ENCODE results near the gene SMARCA4.

DNA sequence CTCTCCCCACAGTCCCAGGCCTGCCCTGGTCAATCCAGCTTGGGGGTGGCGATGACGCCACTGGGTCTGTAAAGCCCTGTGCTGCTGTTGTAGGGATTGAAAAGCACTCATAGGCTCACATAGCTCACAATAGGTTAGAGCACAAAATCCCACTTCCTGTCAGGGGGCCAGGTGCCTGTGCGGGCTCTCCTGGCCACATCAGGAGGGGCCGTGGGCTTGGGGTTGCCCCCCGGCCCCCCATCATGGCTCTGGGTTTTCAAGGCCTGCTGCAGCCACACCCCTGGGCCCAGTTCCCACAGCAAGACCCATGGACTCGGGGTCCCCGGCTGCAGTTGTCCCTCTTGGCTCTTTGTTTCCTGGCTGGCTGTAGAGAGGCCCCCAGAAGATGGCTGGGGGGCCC lies 62.9 kb downstream of the SMARCA4 start:
- TF ChIP-seq, protein P1, sequence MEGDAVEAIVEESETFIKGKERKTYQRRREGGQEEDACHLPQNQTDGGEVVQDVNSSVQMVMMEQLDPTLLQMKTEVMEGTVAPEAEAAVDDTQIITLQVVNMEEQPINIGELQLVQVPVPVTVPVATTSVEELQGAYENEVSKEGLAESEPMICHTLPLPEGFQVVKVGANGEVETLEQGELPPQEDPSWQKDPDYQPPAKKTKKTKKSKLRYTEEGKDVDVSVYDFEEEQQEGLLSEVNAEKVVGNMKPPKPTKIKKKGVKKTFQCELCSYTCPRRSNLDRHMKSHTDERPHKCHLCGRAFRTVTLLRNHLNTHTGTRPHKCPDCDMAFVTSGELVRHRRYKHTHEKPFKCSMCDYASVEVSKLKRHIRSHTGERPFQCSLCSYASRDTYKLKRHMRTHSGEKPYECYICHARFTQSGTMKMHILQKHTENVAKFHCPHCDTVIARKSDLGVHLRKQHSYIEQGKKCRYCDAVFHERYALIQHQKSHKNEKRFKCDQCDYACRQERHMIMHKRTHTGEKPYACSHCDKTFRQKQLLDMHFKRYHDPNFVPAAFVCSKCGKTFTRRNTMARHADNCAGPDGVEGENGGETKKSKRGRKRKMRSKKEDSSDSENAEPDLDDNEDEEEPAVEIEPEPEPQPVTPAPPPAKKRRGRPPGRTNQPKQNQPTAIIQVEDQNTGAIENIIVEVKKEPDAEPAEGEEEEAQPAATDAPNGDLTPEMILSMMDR (IDR thresholded peaks at IDR 0.05), result no peak
- TF ChIP-seq, protein P2, sequence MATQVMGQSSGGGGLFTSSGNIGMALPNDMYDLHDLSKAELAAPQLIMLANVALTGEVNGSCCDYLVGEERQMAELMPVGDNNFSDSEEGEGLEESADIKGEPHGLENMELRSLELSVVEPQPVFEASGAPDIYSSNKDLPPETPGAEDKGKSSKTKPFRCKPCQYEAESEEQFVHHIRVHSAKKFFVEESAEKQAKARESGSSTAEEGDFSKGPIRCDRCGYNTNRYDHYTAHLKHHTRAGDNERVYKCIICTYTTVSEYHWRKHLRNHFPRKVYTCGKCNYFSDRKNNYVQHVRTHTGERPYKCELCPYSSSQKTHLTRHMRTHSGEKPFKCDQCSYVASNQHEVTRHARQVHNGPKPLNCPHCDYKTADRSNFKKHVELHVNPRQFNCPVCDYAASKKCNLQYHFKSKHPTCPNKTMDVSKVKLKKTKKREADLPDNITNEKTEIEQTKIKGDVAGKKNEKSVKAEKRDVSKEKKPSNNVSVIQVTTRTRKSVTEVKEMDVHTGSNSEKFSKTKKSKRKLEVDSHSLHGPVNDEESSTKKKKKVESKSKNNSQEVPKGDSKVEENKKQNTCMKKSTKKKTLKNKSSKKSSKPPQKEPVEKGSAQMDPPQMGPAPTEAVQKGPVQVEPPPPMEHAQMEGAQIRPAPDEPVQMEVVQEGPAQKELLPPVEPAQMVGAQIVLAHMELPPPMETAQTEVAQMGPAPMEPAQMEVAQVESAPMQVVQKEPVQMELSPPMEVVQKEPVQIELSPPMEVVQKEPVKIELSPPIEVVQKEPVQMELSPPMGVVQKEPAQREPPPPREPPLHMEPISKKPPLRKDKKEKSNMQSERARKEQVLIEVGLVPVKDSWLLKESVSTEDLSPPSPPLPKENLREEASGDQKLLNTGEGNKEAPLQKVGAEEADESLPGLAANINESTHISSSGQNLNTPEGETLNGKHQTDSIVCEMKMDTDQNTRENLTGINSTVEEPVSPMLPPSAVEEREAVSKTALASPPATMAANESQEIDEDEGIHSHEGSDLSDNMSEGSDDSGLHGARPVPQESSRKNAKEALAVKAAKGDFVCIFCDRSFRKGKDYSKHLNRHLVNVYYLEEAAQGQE (IDR thresholded peaks at IDR 0.05; ENCODE audit: insufficient read depth in 1 of 2, low read depth in 2 of 2, low read length in 1 of 2), result no peak

Data from Panc1 (cell line).